Subcutaneous abdominal adipose tissue (tissue), 5 donors: ENCODE measurements around the gene CDC42BPB.

ENCODE experiments used
- H3K27ac ChIP-seq: one replicate; pipeline ENCODE4 v1.7.0; 2013; ENCODE audit warnings: low read depth, mild to moderate bottlenecking, inconsistent platforms, low read length, moderate library complexity
- H3K27me3 ChIP-seq, 5 donors: one replicate each; pipeline ENCODE4 v1.7.0; 2013; ENCODE audit warnings: low read length in 5 of 5, inconsistent platforms in 1 of 5; ENCODE audit not compliant: control insufficient read depth in 5 of 5, insufficient read depth in 4 of 5
- H3K36me3 ChIP-seq, 5 donors: one replicate each; pipeline ENCODE4 v1.7.0; 2013; ENCODE audit warnings: low read length in 5 of 5; ENCODE audit not compliant: control insufficient read depth in 5 of 5, insufficient read depth in 5 of 5
- H3K4me1 ChIP-seq, 5 donors: one replicate each; pipeline ENCODE4 v1.7.0; 2013; ENCODE audit warnings: low read length in 5 of 5, mild to moderate bottlenecking in 3 of 5, moderate library complexity in 1 of 5; ENCODE audit not compliant: control insufficient read depth in 5 of 5, insufficient read depth in 5 of 5
- H3K4me3 ChIP-seq, 5 donors: one replicate each; pipeline ENCODE4 v1.7.0; 2013; ENCODE audit warnings: low read length in 5 of 5, low read depth in 1 of 5
- H3K9ac ChIP-seq, 5 donors: one replicate each; pipeline ENCODE4 v1.7.0; 2013; ENCODE audit warnings: low read length in 5 of 5, mild to moderate bottlenecking in 4 of 5, moderate library complexity in 3 of 5
- H3K9me3 ChIP-seq, 5 donors: one replicate each; pipeline ENCODE4 v1.7.0; 2013; ENCODE audit warnings: low read length in 5 of 5; ENCODE audit not compliant: control insufficient read depth in 5 of 5
- donor health status: healthy.
- donor health status: healthy.
- donor health status: healthy.
- donor health status: healthy.
- donor health status: healthy.

CDC42BPB gene

GRCh38 chr14:103064978-103065377 lies 7.6 kb upstream of the CDC42BPB start:
- H3K4me3 ChIP-seq = no peak overlapping the region
- H3K36me3 ChIP-seq = no peaks in the 10 kb centered on the region
- H3K4me1 ChIP-seq = peaks cover 3 to 33% (median 14%) of the 10 kb centered on the region in 5 donors
- no peak overlapping the region for H3K9ac ChIP-seq
- H3K27me3 ChIP-seq = no peaks in the 10 kb centered on the region
- H3K9me3 ChIP-seq = no peaks in the 10 kb centered on the region
- no peak overlapping the region for H3K27ac ChIP-seq

GRCh38 chr14:103064436-103064835 lies 7.1 kb upstream of the CDC42BPB start:
- Histone ChIP-seq H3K9ac (no peak overlapping the region), H3K4me1 (peaks cover 3 to 33% (median 19%) of the 10 kb centered on the region in 5 donors), H3K9me3 (no peaks in the 10 kb centered on the region), H3K4me3 (no peak overlapping the region), H3K36me3 (no peaks in the 10 kb centered on the region), H3K27me3 (no peaks in the 10 kb centered on the region), H3K27ac (no peak overlapping the region)

- Histone ChIP-seq H3K36me3 (no peaks in the 10 kb centered on the region), H3K4me3 (no peak overlapping the region), H3K4me1 (peaks cover 3 to 30% (median 25%) of the 10 kb centered on the region in 5 donors), H3K27ac (no peak overlapping the region), H3K9ac (no peak overlapping the region), H3K27me3 (no peaks in the 10 kb centered on the region), H3K9me3 (no peaks in the 10 kb centered on the region)
Measured at GRCh38 chr14:103061482-103061976, 4.2 kb upstream of the CDC42BPB start.

GRCh38 chr14:103059556-103059955 lies 2.2 kb upstream of the CDC42BPB start:
- no peak overlapping the region for H3K27ac ChIP-seq

GRCh38 chr14:103058164-103059055 lies 1.1 kb upstream of the CDC42BPB start:
- Histone ChIP-seq H3K27ac (peak overlapping the region; percentile 76), H3K4me1 (peaks cover 0 to 50% (median 37%) of the 10 kb centered on the region in 5 donors)

More at GRCh38 chr14:103059556-103059955, 2.2 kb upstream of the CDC42BPB start:
- Histone ChIP-seq H3K27me3 (no peaks in the 10 kb centered on the region), H3K4me1 (peaks cover 0 to 43% (median 35%) of the 10 kb centered on the region in 5 donors), H3K4me3 (no peak overlapping the region), H3K9ac (no peak overlapping the region), H3K36me3 (no peaks in the 10 kb centered on the region), H3K9me3 (no peaks in the 10 kb centered on the region)

GRCh38 chr14:103057028-103057371 lies 349 bp downstream of the CDC42BPB start:
- peak overlapping the region; percentile 85 for H3K27ac ChIP-seq
- H3K36me3 ChIP-seq = no peaks in the 10 kb centered on the region
- H3K27me3 ChIP-seq = no peaks in the 10 kb centered on the region
- no peaks in the 10 kb centered on the region for H3K9me3 ChIP-seq
- peaks cover 4 to 50% (median 37%) of the 10 kb centered on the region in 5 donors for H3K4me1 ChIP-seq
- H3K9ac ChIP-seq = peak overlapping the region in 4 of 5 donors; percentile 61 to 92 (median 86)
- H3K4me3 ChIP-seq = peak overlapping the region in 4 of 5 donors; percentile 81 to 97 (median 88)

More at GRCh38 chr14:103058164-103059055, 1.1 kb upstream of the CDC42BPB start:
- Histone ChIP-seq H3K9ac (peak overlapping the region in 4 of 5 donors; percentile 66 to 84 (median 74)), H3K4me3 (peak overlapping the region; percentile 70 to 79 (median 75)), H3K36me3 (no peaks in the 10 kb centered on the region), H3K27me3 (no peaks in the 10 kb centered on the region), H3K9me3 (no peaks in the 10 kb centered on the region)

- H3K27me3 ChIP-seq = no peaks in the 10 kb centered on the region
- H3K36me3 ChIP-seq = no peaks in the 10 kb centered on the region
- H3K4me1 ChIP-seq = peaks cover 4 to 50% (median 37%) of the 10 kb centered on the region in 5 donors
- peak overlapping the region; percentile 85 for H3K27ac ChIP-seq
- H3K9me3 ChIP-seq = no peaks in the 10 kb centered on the region
- peak overlapping the region; percentile 55 to 97 (median 82) for H3K4me3 ChIP-seq
- peak overlapping the region; percentile 28 to 92 (median 84) for H3K9ac ChIP-seq
Measured at GRCh38 chr14:103056322-103057027, 874 bp downstream of the CDC42BPB start.

- peak overlapping the region; percentile 25 to 64 (median 29) for H3K9ac ChIP-seq
- H3K27me3 ChIP-seq = no peaks in the 10 kb centered on the region
- peaks cover 6 to 50% (median 40%) of the 10 kb centered on the region in 5 donors for H3K4me1 ChIP-seq
- no peaks in the 10 kb centered on the region for H3K9me3 ChIP-seq
- no peaks in the 10 kb centered on the region for H3K36me3 ChIP-seq
- H3K27ac ChIP-seq = peak overlapping the region; percentile 85
- peak overlapping the region; percentile 55 to 94 (median 75) for H3K4me3 ChIP-seq
Measured at GRCh38 chr14:103055695-103056094, 1.7 kb downstream of the CDC42BPB start.

- Histone ChIP-seq H3K9ac (no peak overlapping the region), H3K27me3 (no peaks in the 10 kb centered on the region), H3K4me1 (peaks cover 6 to 33% (median 28%) of the 10 kb centered on the region in 5 donors), H3K27ac (no peak overlapping the region), H3K9me3 (no peaks in the 10 kb centered on the region), H3K4me3 (no peak overlapping the region), H3K36me3 (no peaks in the 10 kb centered on the region)
Measured at GRCh38 chr14:103052407-103052806, 4.9 kb downstream of the CDC42BPB start.
